Measurements from ENCODE around the gene GLB1L.

- TF ChIP-seq ZFP3 (CRISPR knock-in tag; IDR thresholded peaks at IDR 0.05), result no peak
- no peak for TF ChIP-seq PPARA (CRISPR knock-in tag; IDR thresholded peaks at IDR 0.05; ENCODE audit: borderline replicate concordance)
- no peak for TF ChIP-seq ARNTL (CRISPR knock-in tag; IDR thresholded peaks at IDR 0.05; ENCODE audit: borderline replicate concordance, low read depth)
Measured at GRCh38 chr2:219287580-219288265, 42.5 kb upstream of the GLB1L start.

Measured in SK-N-SH treated with all-trans-retinoic acid at 6 μM for 48 hours (cell line).